ENCODE results near the gene MOAP1.

MOAP1 gene

GRCh38 chr14:93220509-93220908 is 35.8 kb upstream of the MOAP1 start (continued):
- TF ChIP-seq, protein P1, sequence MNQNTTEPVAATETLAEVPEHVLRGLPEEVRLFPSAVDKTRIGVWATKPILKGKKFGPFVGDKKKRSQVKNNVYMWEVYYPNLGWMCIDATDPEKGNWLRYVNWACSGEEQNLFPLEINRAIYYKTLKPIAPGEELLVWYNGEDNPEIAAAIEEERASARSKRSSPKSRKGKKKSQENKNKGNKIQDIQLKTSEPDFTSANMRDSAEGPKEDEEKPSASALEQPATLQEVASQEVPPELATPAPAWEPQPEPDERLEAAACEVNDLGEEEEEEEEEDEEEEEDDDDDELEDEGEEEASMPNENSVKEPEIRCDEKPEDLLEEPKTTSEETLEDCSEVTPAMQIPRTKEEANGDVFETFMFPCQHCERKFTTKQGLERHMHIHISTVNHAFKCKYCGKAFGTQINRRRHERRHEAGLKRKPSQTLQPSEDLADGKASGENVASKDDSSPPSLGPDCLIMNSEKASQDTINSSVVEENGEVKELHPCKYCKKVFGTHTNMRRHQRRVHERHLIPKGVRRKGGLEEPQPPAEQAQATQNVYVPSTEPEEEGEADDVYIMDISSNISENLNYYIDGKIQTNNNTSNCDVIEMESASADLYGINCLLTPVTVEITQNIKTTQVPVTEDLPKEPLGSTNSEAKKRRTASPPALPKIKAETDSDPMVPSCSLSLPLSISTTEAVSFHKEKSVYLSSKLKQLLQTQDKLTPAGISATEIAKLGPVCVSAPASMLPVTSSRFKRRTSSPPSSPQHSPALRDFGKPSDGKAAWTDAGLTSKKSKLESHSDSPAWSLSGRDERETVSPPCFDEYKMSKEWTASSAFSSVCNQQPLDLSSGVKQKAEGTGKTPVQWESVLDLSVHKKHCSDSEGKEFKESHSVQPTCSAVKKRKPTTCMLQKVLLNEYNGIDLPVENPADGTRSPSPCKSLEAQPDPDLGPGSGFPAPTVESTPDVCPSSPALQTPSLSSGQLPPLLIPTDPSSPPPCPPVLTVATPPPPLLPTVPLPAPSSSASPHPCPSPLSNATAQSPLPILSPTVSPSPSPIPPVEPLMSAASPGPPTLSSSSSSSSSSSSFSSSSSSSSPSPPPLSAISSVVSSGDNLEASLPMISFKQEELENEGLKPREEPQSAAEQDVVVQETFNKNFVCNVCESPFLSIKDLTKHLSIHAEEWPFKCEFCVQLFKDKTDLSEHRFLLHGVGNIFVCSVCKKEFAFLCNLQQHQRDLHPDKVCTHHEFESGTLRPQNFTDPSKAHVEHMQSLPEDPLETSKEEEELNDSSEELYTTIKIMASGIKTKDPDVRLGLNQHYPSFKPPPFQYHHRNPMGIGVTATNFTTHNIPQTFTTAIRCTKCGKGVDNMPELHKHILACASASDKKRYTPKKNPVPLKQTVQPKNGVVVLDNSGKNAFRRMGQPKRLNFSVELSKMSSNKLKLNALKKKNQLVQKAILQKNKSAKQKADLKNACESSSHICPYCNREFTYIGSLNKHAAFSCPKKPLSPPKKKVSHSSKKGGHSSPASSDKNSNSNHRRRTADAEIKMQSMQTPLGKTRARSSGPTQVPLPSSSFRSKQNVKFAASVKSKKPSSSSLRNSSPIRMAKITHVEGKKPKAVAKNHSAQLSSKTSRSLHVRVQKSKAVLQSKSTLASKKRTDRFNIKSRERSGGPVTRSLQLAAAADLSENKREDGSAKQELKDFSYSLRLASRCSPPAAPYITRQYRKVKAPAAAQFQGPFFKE (tag by site-specific recombination; IDR thresholded peaks at IDR 0.05; ENCODE audit: borderline replicate concordance), result no peak
- TF ChIP-seq ZNF488 (tag by site-specific recombination; IDR thresholded peaks at IDR 0.05) (no peak), ZNF37A (tag by site-specific recombination; IDR thresholded peaks at IDR 0.05) (no peak), ZBTB44 (tag by site-specific recombination; IDR thresholded peaks at IDR 0.05) (no peak), ZNF560 (tag by site-specific recombination; IDR thresholded peaks at IDR 0.05; ENCODE audit: borderline replicate concordance) (no peak), WT1 (tag by site-specific recombination; IDR thresholded peaks at IDR 0.05) (no peak), EGR2 (tag by site-specific recombination; IDR thresholded peaks at IDR 0.05; ENCODE audit: low read depth) (no peak), SP2 (tag by site-specific recombination; IDR thresholded peaks at IDR 0.05) (no peak)
- TF ChIP-seq, protein P2, sequence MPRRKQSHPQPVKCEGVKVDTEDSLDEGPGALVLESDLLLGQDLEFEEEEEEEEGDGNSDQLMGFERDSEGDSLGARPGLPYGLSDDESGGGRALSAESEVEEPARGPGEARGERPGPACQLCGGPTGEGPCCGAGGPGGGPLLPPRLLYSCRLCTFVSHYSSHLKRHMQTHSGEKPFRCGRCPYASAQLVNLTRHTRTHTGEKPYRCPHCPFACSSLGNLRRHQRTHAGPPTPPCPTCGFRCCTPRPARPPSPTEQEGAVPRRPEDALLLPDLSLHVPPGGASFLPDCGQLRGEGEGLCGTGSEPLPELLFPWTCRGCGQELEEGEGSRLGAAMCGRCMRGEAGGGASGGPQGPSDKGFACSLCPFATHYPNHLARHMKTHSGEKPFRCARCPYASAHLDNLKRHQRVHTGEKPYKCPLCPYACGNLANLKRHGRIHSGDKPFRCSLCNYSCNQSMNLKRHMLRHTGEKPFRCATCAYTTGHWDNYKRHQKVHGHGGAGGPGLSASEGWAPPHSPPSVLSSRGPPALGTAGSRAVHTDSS (tag by site-specific recombination; IDR thresholded peaks at IDR 0.05), result no peak

DNA sequence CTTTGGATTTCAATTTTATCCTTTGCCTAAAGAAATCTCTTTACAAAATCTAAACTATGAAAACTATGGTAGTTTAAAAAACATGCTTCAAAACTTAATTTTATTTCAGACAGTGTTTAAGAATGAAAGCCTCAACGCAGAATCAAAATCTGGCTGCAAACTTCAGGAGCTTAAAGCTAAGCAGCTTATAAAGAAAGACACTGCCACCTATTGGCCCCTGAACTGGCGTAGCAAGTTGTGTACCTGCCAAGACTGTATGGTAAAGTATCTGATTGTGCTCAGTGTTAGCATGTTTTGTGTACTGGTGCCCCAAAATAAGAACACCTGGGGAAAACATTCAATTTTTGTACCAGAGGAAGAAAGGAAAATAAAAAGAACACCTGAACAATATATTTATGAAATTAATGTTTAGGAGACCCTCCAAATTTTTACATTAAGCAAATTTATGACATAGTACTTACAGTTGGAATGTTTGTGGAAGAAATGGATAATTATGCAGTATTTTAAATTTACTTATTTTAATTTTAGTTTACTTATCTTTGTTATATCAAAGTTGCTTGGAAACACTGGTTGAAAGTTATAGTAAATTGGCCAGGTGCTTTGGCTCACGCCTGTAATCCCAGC is 34.5 kb upstream of the MOAP1 start:
- H3K4me3 ChIP-seq (ENCODE audit: low read depth, low read length), result no peak overlapping the region
- H3K4me1 ChIP-seq (ENCODE audit: control insufficient read depth, insufficient read depth, low read length), result no peaks in the 10 kb centered on the region
- no peaks in the 10 kb centered on the region for H3K9me3 ChIP-seq (ENCODE audit: control insufficient read depth, insufficient read depth, low read depth, low read length)
- peaks cover 70 to 80% of the 10 kb centered on the region in 2 experiments for H3K36me3 ChIP-seq (ENCODE audit: control insufficient read depth in 2 of 2, insufficient read depth in 1 of 2, low read length in 2 of 2)
- no peak overlapping the region for H3K27ac ChIP-seq (ENCODE audit: extremely low read depth, low read depth, low read length)
- peak; percentile 68 for TF ChIP-seq ZNF654 (tag by site-specific recombination; IDR thresholded peaks at IDR 0.05; ENCODE audit: low read depth)
- TF ChIP-seq ZNF140 (tag by site-specific recombination; IDR thresholded peaks at IDR 0.05), result no peak
- POLR2A ChIA-PET, result interaction anchor here (0.7 kb wide), 1 partner anchor 40 kb away, joined by 3 read pairs; no protein-coding TSS in a partner anchor
- CTCF ChIA-PET, result interaction anchor here (0.6 to 1.4 kb wide), 14 partner anchors 11 to 660 kb away, joined by 3 to 12 read pairs (median 3); no protein-coding TSS in a partner anchor

GRCh38 chr14:93214598-93214997 is 29.9 kb upstream of the MOAP1 start:
- POLR2A ChIA-PET, result interaction anchor here (0.5 kb wide), 1 partner anchor 12 kb away, joined by 3 read pairs; no protein-coding TSS in a partner anchor
- TF ChIP-seq ZNF114 (tag by site-specific recombination; IDR thresholded peaks at IDR 0.05), result no peak
- TF ChIP-seq, protein P3, sequence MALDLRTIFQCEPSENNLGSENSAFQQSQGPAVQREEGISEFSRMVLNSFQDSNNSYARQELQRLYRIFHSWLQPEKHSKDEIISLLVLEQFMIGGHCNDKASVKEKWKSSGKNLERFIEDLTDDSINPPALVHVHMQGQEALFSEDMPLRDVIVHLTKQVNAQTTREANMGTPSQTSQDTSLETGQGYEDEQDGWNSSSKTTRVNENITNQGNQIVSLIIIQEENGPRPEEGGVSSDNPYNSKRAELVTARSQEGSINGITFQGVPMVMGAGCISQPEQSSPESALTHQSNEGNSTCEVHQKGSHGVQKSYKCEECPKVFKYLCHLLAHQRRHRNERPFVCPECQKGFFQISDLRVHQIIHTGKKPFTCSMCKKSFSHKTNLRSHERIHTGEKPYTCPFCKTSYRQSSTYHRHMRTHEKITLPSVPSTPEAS (tag by site-specific recombination; IDR thresholded peaks at IDR 0.05), result no peak
- Histone ChIP-seq H3K36me3 (ENCODE audit: control insufficient read depth in 2 of 2, insufficient read depth in 1 of 2, low read length in 2 of 2) (peaks cover 63 to 79% of the 10 kb centered on the region in 2 experiments), H3K4me3 (ENCODE audit: low read depth, low read length) (no peak overlapping the region), H3K27ac (ENCODE audit: extremely low read depth, low read depth, low read length) (no peak overlapping the region), H3K4me1 (ENCODE audit: control insufficient read depth, insufficient read depth, low read length) (no peaks in the 10 kb centered on the region), H3K9me3 (ENCODE audit: control insufficient read depth, insufficient read depth, low read depth, low read length) (no peaks in the 10 kb centered on the region)
- CTCF ChIA-PET, result no interaction called here
